Hematopoietic multipotent progenitor cell treated with erythropoietin and hydrocortisone succinate and interleukin-3 and kit ligand, for 17 days (in vitro differentiated cells): ENCODE results near the gene DNAJC18.
A peak's percentile ranks its signal among the peaks of the same experiment; 100 is the strongest.
"Not testable (repeated sequence)": the region's sequence is repeated elsewhere in the genome, so short reads cannot be mapped to it uniquely, and the experiment has no call there.

ENCODE experiments used
- DNase-seq: peaks from one replicate; pipeline ENCODE4 v3.0.0-alpha.2; 2015; ENCODE audit warnings: low spot score

The DNAJC18 gene

GRCh38 chr5:139439013-139439903 lies at the start of gene DNAJC18:
Gene DNAJC18 (minus strand): TSS chr5:139439525. CDS start chr5:139439445, 80 bp downstream.
- DNase-seq: peak; percentile 83

- DNase-seq: no peak
Measured at GRCh38 chr5:139488260-139488659, 48.9 kb upstream of the DNAJC18 start.

- no peak for DNase-seq
Measured at GRCh38 chr5:139486201-139486600, 46.9 kb upstream of the DNAJC18 start.

- not testable (repeated sequence) for DNase-seq
Measured at GRCh38 chr5:139482890-139483208, 43.5 kb upstream of the DNAJC18 start.

- peak; percentile 25 for DNase-seq
Measured at GRCh38 chr5:139482050-139482889, 42.9 kb upstream of the DNAJC18 start, which contains the start of gene STING1. Gene STING1 (minus strand): TSS chr5:139482758. CDS start chr5:139481704, 1,054 bp downstream.

GRCh38 chr5:139481580-139482049 lies 42.3 kb upstream of the DNAJC18 start:
- DNase-seq: no peak

- no peak for DNase-seq
Measured at GRCh38 chr5:139481122-139481533, 41.8 kb upstream of the DNAJC18 start.

GRCh38 chr5:139479729-139480128 lies 40.4 kb upstream of the DNAJC18 start:
- DNase-seq: not testable (repeated sequence)

- DNase-seq: not testable (repeated sequence)
Measured at GRCh38 chr5:139478657-139479423, 39.5 kb upstream of the DNAJC18 start.

GRCh38 chr5:139475865-139476617 lies 36.7 kb upstream of the DNAJC18 start:
- DNase-seq: no peak

GRCh38 chr5:139474890-139475791 lies 35.8 kb upstream of the DNAJC18 start:
- DNase-seq: no peak

GRCh38 chr5:139473565-139473964 lies 34.2 kb upstream of the DNAJC18 start:
- no peak for DNase-seq

GRCh38 chr5:139473105-139473504 lies 33.8 kb upstream of the DNAJC18 start:
- DNase-seq: no peak

GRCh38 chr5:139472386-139473030 lies 33.2 kb upstream of the DNAJC18 start:
- DNase-seq: no peak

GRCh38 chr5:139470821-139471300 lies 31.5 kb upstream of the DNAJC18 start, which contains the start of gene SMIM33:
Gene SMIM33 (plus strand): TSS chr5:139471004. CDS start chr5:139471122, 118 bp downstream.
- no peak for DNase-seq

GRCh38 chr5:139468421-139468931 lies 29.2 kb upstream of the DNAJC18 start:
- DNase-seq: no peak

GRCh38 chr5:139462586-139463276 lies 23.4 kb upstream of the DNAJC18 start, which contains the start of gene ECSCR:
Gene ECSCR (minus strand): TSS chr5:139462743. CDS start chr5:139462670, 73 bp downstream.
- DNase-seq: no peak

- no peak for DNase-seq
Measured at GRCh38 chr5:139461698-139462097, 22.4 kb upstream of the DNAJC18 start.
